ENCODE data around the gene SPTBN1.

GRCh38 chr2:54492335-54492734 is 36.2 kb downstream of the SPTBN1 start:
- TF ChIP-seq ZNF18 (CRISPR knock-in tag; IDR thresholded peaks at IDR 0.05; ENCODE audit: insufficient replicate concordance), result no peak
- no peak for TF ChIP-seq NFE2L1 (CRISPR knock-in tag; IDR thresholded peaks at IDR 0.05; ENCODE audit: borderline replicate concordance)
- TF ChIP-seq CTCF (CRISPR knock-in tag; IDR thresholded peaks at IDR 0.05), result no peak
- TF ChIP-seq ZNF546 (CRISPR knock-in tag; conservative IDR thresholded peaks at IDR 0.05), result no peak
- no peak for TF ChIP-seq ZNF263 (CRISPR knock-in tag; IDR thresholded peaks at IDR 0.05)
- TF ChIP-seq, protein P1, sequence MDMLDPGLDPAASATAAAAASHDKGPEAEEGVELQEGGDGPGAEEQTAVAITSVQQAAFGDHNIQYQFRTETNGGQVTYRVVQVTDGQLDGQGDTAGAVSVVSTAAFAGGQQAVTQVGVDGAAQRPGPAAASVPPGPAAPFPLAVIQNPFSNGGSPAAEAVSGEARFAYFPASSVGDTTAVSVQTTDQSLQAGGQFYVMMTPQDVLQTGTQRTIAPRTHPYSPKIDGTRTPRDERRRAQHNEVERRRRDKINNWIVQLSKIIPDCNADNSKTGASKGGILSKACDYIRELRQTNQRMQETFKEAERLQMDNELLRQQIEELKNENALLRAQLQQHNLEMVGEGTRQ (IDR thresholded peaks at IDR 0.05; ENCODE audit: low read depth, low read length), result no peak
- TF ChIP-seq, protein P1 (CRISPR knock-in tag; IDR thresholded peaks at IDR 0.05; ENCODE audit: borderline replicate concordance), result no peak
- no peak for TF ChIP-seq ZNF788 (CRISPR knock-in tag; IDR thresholded peaks at IDR 0.05; ENCODE audit: borderline replicate concordance)
- TF ChIP-seq ZBTB7A (CRISPR knock-in tag; IDR thresholded peaks at IDR 0.05), result no peak
- TF ChIP-seq STAT5B (CRISPR knock-in tag; IDR thresholded peaks at IDR 0.05), result no peak
- TF ChIP-seq, protein P2, sequence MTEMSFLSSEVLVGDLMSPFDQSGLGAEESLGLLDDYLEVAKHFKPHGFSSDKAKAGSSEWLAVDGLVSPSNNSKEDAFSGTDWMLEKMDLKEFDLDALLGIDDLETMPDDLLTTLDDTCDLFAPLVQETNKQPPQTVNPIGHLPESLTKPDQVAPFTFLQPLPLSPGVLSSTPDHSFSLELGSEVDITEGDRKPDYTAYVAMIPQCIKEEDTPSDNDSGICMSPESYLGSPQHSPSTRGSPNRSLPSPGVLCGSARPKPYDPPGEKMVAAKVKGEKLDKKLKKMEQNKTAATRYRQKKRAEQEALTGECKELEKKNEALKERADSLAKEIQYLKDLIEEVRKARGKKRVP (CRISPR knock-in tag; IDR thresholded peaks at IDR 0.05), result no peak
- TF ChIP-seq SMARCE1 (IDR thresholded peaks at IDR 0.05; ENCODE audit: borderline replicate concordance), result no peak
- TF ChIP-seq TCF7 (IDR thresholded peaks at IDR 0.05; ENCODE audit: low read depth), result no peak
